Measurements from ENCODE around the gene ANKRD9. TPM values are rescaled to one million over a fixed set of nuclear protein-coding genes. Genes with fewer than 3 reads are reported as not detected.

ANKRD9 gene
- total and polyA plus RNA-seq, 2 of the 13 experiments (the other 11 are each of a cell fraction or from before 2014, with no cell fraction given) = 10.0 to 15.0 TPM

DNA sequence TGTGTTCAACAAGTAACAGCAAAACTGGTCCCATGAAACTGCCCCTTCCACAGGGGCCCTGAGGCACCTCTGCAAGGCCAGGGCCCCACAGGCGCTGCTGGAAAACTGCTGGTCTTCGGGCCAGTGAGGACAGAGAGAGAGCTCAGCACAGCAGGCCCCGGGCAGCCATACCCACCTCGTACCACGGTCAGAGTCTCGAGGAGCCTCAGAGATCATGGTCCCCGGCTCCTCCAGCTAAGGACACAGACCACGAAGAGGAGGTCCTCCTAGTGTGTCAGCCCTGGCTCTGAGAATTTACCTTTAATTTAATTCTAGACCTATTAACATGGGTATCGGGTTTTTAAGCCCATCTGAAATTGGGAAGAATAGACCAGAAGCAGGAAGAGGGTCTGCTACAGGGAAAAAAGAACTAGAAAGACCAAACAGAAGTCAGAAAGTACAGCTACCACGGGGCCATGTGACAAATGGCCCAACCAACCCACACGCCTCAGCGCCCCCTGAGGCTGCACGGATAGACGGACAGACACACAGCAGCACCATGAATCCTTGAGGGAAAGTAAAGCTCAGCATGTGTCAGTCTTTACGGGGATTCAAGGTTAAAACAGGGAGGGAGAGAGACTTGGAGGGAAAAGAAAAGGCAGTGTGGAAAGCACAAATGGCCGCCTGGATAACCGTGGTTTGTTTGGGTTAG lies 22.9 kb downstream of the ANKRD9 start:
- H3K9ac ChIP-seq (ENCODE audit: insufficient read depth, low read depth, low read length) = no peak overlapping the region
- in situ Hi-C loops (cut with HindIII; ENCODE audit: extremely low pct_ligation_motif_present, low pct_unique_long_range_greater_than_20kb) = no loop called here
- CTCF ChIA-PET (ENCODE audit: low intra/inter-chr PET ratio, low total read pairs) = no interaction called here
- H3K79me2 ChIP-seq (ENCODE audit: insufficient read depth, low read length) = no peaks in the 10 kb centered on the region
- FAIRE-seq (no peak), ATAC-seq (no peak), DNase-seq (ENCODE audit: low spot score) (no peak)
- H3K4me1 ChIP-seq (ENCODE audit: insufficient read depth, low read length) = peaks cover 10% of the 10 kb centered on the region
- no peak for TF ChIP-seq FOXK1 (CRISPR knock-in tag; IDR thresholded peaks at IDR 0.05; ENCODE audit: borderline replicate concordance, low read depth)
- TF ChIP-seq, protein P1, sequence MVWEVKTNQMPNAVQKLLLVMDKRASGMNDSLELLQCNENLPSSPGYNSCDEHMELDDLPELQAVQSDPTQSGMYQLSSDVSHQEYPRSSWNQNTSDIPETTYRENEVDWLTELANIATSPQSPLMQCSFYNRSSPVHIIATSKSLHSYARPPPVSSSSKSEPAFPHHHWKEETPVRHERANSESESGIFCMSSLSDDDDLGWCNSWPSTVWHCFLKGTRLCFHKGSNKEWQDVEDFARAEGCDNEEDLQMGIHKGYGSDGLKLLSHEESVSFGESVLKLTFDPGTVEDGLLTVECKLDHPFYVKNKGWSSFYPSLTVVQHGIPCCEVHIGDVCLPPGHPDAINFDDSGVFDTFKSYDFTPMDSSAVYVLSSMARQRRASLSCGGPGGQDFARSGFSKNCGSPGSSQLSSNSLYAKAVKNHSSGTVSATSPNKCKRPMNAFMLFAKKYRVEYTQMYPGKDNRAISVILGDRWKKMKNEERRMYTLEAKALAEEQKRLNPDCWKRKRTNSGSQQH (CRISPR knock-in tag; IDR thresholded peaks at IDR 0.05; ENCODE audit: low read depth) = no peak
- no peaks in the 10 kb centered on the region for H3K36me3 ChIP-seq (replicated peaks in 1 of 2; ENCODE audit: control insufficient read depth in 1 of 2, insufficient read depth in 2 of 2, low read length in 2 of 2)
- no peak overlapping the region for H3K4me3 ChIP-seq (replicated peaks in 1 of 3; ENCODE audit: insufficient read depth in 1 of 3, low read depth in 2 of 3, low read length in 3 of 3)
- H4K20me1 ChIP-seq (ENCODE audit: insufficient read depth, low read length) = no peaks in the 10 kb centered on the region
- no peak overlapping the region for H3K27ac ChIP-seq (ENCODE audit: extremely low read length, insufficient read depth, low read length)
- H3K27me3 ChIP-seq (ENCODE audit: control insufficient read depth in 1 of 2, insufficient read depth in 2 of 2, low read length in 2 of 2) = no peaks in the 10 kb centered on the region
- H2AFZ ChIP-seq (ENCODE audit: low read length) = no peak overlapping the region
- intact Hi-C loops (cut with micrococcal nuclease; ENCODE audit: unreplicated experiment) = no loop called here
- POLR2A ChIA-PET = no interaction called here
- no peaks in the 10 kb centered on the region for H3K9me3 ChIP-seq (ENCODE audit: low read length)
- no TSS peak for BruUV-seq (replicated peaks)
- no peak overlapping the region for H3K4me2 ChIP-seq (ENCODE audit: low read depth, low read length)
- WGBS (ENCODE audit: low lambda C conversion rate) = 86% methylated on average over 11 of the region's 17 CpGs

DNA sequence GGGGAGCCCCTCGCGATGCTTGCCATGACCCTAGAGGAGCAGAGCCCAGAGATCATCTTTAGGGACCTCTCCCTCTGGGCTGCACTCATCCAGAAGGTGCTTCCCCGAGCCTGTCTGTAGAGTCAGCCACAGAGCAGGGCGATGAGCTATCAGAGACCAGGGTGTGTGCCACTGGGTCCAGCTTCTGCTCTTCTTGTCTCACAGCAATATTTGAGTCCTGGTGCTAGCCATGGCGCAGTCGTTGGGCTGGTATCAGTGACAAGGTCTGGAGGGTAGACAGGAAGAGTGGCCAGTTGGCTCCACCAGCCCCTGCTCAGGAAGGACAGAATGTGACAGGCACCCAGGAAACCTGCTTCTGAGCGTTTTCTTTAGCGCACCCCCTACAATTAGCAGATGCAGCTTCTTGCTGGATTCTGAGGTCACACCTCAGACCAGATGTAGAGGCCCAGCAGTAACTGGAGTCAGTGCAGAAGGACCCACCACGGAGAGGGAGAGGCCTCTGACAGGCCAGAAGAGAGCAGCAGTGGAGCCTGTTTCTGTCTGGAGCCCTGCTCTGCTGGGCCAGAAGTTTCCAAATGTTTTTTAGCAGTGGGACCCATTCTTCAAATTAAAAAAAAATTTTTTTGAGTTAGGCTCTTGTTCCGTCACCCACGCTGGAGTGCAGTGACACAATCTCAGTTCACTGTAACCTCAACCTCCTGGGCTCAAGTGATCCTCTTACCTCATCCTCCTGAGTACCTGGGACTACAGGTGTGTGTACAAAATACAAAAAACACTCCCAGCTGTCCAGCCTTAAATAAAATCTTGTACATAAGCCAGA lies 23.7 kb downstream of the ANKRD9 start:
- ChIA-PET POLR2A (no interaction called here), CTCF (ENCODE audit: low intra/inter-chr PET ratio, low total read pairs) (no interaction called here)
- FAIRE-seq = no peak
- ATAC-seq = no peak
- intact Hi-C loops (cut with micrococcal nuclease; ENCODE audit: unreplicated experiment) (no loop called here), in situ Hi-C loops (cut with HindIII; ENCODE audit: extremely low pct_ligation_motif_present, low pct_unique_long_range_greater_than_20kb) (no loop called here)
- BruUV-seq (replicated peaks) = no TSS peak
- no peaks in the 10 kb centered on the region for H4K20me1 ChIP-seq (ENCODE audit: insufficient read depth, low read length)
- no peaks in the 10 kb centered on the region for H3K79me2 ChIP-seq (ENCODE audit: insufficient read depth, low read length)
- H3K4me3 ChIP-seq (replicated peaks in 1 of 3; ENCODE audit: insufficient read depth in 1 of 3, low read depth in 2 of 3, low read length in 3 of 3) = no peak overlapping the region
- no peak for DNase-seq (ENCODE audit: low spot score)
- no peaks in the 10 kb centered on the region for H3K27me3 ChIP-seq (ENCODE audit: control insufficient read depth in 1 of 2, insufficient read depth in 2 of 2, low read length in 2 of 2)
- TF ChIP-seq, protein P2, sequence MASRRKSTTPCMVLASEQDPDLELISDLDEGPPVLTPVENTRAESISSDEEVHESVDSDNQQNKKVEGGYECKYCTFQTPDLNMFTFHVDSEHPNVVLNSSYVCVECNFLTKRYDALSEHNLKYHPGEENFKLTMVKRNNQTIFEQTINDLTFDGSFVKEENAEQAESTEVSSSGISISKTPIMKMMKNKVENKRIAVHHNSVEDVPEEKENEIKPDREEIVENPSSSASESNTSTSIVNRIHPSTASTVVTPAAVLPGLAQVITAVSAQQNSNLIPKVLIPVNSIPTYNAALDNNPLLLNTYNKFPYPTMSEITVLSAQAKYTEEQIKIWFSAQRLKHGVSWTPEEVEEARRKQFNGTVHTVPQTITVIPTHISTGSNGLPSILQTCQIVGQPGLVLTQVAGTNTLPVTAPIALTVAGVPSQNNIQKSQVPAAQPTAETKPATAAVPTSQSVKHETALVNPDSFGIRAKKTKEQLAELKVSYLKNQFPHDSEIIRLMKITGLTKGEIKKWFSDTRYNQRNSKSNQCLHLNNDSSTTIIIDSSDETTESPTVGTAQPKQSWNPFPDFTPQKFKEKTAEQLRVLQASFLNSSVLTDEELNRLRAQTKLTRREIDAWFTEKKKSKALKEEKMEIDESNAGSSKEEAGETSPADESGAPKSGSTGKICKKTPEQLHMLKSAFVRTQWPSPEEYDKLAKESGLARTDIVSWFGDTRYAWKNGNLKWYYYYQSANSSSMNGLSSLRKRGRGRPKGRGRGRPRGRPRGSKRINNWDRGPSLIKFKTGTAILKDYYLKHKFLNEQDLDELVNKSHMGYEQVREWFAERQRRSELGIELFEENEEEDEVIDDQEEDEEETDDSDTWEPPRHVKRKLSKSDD (CRISPR knock-in tag; IDR thresholded peaks at IDR 0.05; ENCODE audit: low read depth) = no peak
- TF ChIP-seq, protein P3, sequence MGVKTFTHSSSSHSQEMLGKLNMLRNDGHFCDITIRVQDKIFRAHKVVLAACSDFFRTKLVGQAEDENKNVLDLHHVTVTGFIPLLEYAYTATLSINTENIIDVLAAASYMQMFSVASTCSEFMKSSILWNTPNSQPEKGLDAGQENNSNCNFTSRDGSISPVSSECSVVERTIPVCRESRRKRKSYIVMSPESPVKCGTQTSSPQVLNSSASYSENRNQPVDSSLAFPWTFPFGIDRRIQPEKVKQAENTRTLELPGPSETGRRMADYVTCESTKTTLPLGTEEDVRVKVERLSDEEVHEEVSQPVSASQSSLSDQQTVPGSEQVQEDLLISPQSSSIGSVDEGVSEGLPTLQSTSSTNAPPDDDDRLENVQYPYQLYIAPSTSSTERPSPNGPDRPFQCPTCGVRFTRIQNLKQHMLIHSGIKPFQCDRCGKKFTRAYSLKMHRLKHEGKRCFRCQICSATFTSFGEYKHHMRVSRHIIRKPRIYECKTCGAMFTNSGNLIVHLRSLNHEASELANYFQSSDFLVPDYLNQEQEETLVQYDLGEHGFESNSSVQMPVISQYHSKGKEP (CRISPR knock-in tag; IDR thresholded peaks at IDR 0.05) = no peak
- H3K4me2 ChIP-seq (ENCODE audit: low read depth, low read length) = no peak overlapping the region
- H3K27ac ChIP-seq (ENCODE audit: extremely low read length, insufficient read depth, low read length) = no peak overlapping the region
- WGBS (ENCODE audit: low lambda C conversion rate) = 94% methylated on average over 8 of the region's 11 CpGs
- H2AFZ ChIP-seq (ENCODE audit: low read length) = no peak overlapping the region
- H3K4me1 ChIP-seq (ENCODE audit: insufficient read depth, low read length) = peaks cover 17% of the 10 kb centered on the region
- H3K9ac ChIP-seq (ENCODE audit: insufficient read depth, low read depth, low read length) = no peak overlapping the region
- H3K9me3 ChIP-seq (ENCODE audit: low read length) = no peaks in the 10 kb centered on the region
- H3K36me3 ChIP-seq (replicated peaks in 1 of 2; ENCODE audit: control insufficient read depth in 1 of 2, insufficient read depth in 2 of 2, low read length in 2 of 2) = no peaks in the 10 kb centered on the region
